Measurements from ENCODE around the gene CDK5. TPM values are rescaled to one million over a fixed set of nuclear protein-coding genes. Genes with fewer than 3 reads are reported as not detected.

The CDK5 gene
- total RNA-seq, 1 experiment from 2014 or later = 23.8 TPM

DNA sequence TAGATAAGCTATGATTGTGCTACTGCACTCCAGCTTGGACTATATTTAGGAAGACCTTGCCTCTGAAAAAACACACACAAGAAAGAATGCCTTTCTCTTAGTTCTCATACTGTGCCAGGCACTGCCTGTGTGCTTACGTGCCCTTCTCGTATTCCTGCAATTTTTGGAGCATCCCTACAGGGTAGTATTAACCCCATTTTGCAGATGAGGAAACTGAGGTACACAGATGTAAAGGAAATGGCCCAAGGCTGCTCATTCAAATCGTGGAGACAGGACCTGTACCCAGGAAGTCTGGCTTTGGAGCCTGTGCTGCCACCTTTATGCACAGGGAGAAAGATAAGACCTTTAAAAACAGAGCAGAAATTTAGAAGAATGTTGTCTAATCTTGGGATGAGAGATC is 45.3 kb upstream of the CDK5 start:
- intact Hi-C loops (cut with micrococcal nuclease; ENCODE audit: unreplicated experiment) = no loop called here
- DNase-seq = no peak
- no peaks in the 10 kb centered on the region for H3K9me3 ChIP-seq
- Mint-ChIP-seq H3K9me3 (ENCODE audit: unreplicated experiment) (no peaks in the 10 kb centered on the region), H3K27me3 (ENCODE audit: insufficient read depth, unreplicated experiment) (no peaks in the 10 kb centered on the region), H3K4me3 (ENCODE audit: unreplicated experiment) (no peak overlapping the region), H3K36me3 (ENCODE audit: insufficient read depth, unreplicated experiment) (no peaks in the 10 kb centered on the region), H3K4me1 (ENCODE audit: low read depth, unreplicated experiment) (no peaks in the 10 kb centered on the region), H3K27ac (ENCODE audit: unreplicated experiment) (no peak overlapping the region)
- no peaks in the 10 kb centered on the region for H3K27me3 ChIP-seq (replicated peaks; ENCODE audit: control insufficient read depth, insufficient read depth, low read length)
- TF ChIP-seq, protein P1, sequence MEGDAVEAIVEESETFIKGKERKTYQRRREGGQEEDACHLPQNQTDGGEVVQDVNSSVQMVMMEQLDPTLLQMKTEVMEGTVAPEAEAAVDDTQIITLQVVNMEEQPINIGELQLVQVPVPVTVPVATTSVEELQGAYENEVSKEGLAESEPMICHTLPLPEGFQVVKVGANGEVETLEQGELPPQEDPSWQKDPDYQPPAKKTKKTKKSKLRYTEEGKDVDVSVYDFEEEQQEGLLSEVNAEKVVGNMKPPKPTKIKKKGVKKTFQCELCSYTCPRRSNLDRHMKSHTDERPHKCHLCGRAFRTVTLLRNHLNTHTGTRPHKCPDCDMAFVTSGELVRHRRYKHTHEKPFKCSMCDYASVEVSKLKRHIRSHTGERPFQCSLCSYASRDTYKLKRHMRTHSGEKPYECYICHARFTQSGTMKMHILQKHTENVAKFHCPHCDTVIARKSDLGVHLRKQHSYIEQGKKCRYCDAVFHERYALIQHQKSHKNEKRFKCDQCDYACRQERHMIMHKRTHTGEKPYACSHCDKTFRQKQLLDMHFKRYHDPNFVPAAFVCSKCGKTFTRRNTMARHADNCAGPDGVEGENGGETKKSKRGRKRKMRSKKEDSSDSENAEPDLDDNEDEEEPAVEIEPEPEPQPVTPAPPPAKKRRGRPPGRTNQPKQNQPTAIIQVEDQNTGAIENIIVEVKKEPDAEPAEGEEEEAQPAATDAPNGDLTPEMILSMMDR (IDR thresholded peaks at IDR 0.05; ENCODE audit: insufficient read depth in 1 of 2, low read depth in 1 of 2, low read length in 1 of 2, severe bottlenecking in 1 of 2, unreplicated experiment in 1 of 2) = no peak
- H3K36me3 ChIP-seq (ENCODE audit: control insufficient read depth, insufficient read depth, low read length) = no peaks in the 10 kb centered on the region
- no TSS peak for BruUV-seq (replicated peaks)
- no peaks in the 10 kb centered on the region for H3K4me1 ChIP-seq
- H3K4me3 ChIP-seq (ENCODE audit: low read depth, low read length) = no peak overlapping the region
- ChIA-PET POLR2A (no interaction called here), CTCF (no interaction called here)

DNA sequence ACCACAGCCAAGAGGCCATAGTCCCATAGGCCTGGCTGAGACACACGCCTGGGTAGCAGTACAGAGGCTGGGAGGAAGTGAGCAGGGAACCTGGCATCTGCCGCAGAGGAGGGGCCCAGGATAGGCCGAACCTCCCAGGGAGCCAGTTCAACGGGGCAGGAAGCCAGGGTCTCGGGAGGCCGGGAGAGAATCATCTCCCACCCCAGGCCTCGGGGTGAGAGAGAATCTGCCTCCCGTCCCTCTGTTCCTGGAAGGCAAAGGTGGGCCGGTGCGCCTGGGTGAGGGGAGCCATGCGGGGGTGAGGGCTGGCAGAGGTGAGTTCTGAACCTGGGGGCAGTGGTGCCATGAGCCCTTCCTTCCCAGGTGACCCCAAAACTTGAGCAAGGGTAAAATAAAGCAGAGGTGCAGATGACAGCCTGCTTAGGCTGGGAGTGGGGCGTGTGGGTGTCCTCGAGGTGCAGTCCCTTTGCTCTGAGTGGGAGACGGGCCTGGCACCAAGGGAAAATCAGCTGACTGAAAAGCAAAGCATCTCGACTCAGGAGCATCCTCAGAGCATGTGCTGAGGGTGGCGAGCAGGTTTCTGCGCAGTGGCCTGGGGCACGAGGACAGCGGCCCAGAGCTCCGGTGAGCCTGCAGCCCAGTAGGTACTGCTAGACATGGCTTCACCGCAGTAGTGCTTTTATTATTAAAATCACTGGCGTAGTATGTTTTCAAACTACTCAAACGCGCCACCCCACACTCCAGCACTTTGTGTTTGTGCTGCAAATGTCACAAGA is 44.1 kb upstream of the CDK5 start:
- no peak overlapping the region for H3K4me3 ChIP-seq (ENCODE audit: low read depth, low read length)
- H3K9me3 ChIP-seq = no peaks in the 10 kb centered on the region
- POLR2A ChIA-PET = no interaction called here
- H3K4me3 Mint-ChIP-seq (ENCODE audit: unreplicated experiment) = no peak overlapping the region
- no TSS peak for BruUV-seq (replicated peaks)
- no peaks in the 10 kb centered on the region for H3K27me3 ChIP-seq (replicated peaks; ENCODE audit: control insufficient read depth, insufficient read depth, low read length)
- H3K4me1 ChIP-seq = no peaks in the 10 kb centered on the region
- no peaks in the 10 kb centered on the region for H3K27me3 Mint-ChIP-seq (ENCODE audit: insufficient read depth, unreplicated experiment)
- no peak overlapping the region for H3K27ac Mint-ChIP-seq (ENCODE audit: unreplicated experiment)
- H3K4me1 Mint-ChIP-seq (ENCODE audit: low read depth, unreplicated experiment) = no peaks in the 10 kb centered on the region
- TF ChIP-seq, protein P1 (IDR thresholded peaks at IDR 0.05; ENCODE audit: insufficient read depth in 1 of 2, low read depth in 1 of 2, low read length in 1 of 2, severe bottlenecking in 1 of 2, unreplicated experiment in 1 of 2) = no peak
- CTCF ChIA-PET = no interaction called here
- H3K36me3 Mint-ChIP-seq (ENCODE audit: insufficient read depth, unreplicated experiment) = peaks cover 2% of the 10 kb centered on the region
- intact Hi-C loops (cut with micrococcal nuclease; ENCODE audit: unreplicated experiment) = no loop called here
- H3K36me3 ChIP-seq (ENCODE audit: control insufficient read depth, insufficient read depth, low read length) = no peaks in the 10 kb centered on the region
- no peaks in the 10 kb centered on the region for H3K9me3 Mint-ChIP-seq (ENCODE audit: unreplicated experiment)
- no peak for DNase-seq

DNA sequence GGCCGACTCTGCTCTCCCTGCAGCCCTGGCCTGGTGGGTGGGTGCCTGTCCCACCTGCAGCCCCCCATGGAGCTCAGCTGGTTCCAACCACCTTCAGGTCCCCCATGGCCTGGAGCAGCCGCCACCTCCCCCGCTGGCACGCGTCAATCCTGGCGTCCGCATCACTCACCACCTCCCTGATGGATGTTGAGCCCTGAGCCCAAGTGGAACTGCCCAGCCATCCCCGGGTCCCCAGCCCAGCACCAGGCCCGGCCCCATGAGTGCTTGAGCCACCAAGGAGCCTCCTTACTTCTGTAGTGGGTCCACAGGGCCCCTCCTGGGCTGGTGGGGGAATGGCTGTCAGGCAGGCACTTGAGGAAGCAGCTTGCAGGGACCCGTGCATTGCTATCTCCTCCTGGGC is 43.2 kb upstream of the CDK5 start:
- TF ChIP-seq, protein P1 (IDR thresholded peaks at IDR 0.05; ENCODE audit: insufficient read depth in 1 of 2, low read depth in 1 of 2, low read length in 1 of 2, severe bottlenecking in 1 of 2, unreplicated experiment in 1 of 2) = no peak
- DNase-seq = no peak
- peaks cover 6% of the 10 kb centered on the region for H3K36me3 Mint-ChIP-seq (ENCODE audit: insufficient read depth, unreplicated experiment)
- H3K4me1 ChIP-seq = no peaks in the 10 kb centered on the region
- POLR2A ChIA-PET = no interaction called here
- H3K4me3 Mint-ChIP-seq (ENCODE audit: unreplicated experiment) = no peak overlapping the region
- no peaks in the 10 kb centered on the region for H3K9me3 ChIP-seq
- no peaks in the 10 kb centered on the region for H3K36me3 ChIP-seq (ENCODE audit: control insufficient read depth, insufficient read depth, low read length)
- no peaks in the 10 kb centered on the region for H3K4me1 Mint-ChIP-seq (ENCODE audit: low read depth, unreplicated experiment)
- no peaks in the 10 kb centered on the region for H3K9me3 Mint-ChIP-seq (ENCODE audit: unreplicated experiment)
- intact Hi-C loops (cut with micrococcal nuclease; ENCODE audit: unreplicated experiment) = no loop called here
- no peak overlapping the region for H3K4me3 ChIP-seq (ENCODE audit: low read depth, low read length)
- BruUV-seq (replicated peaks) = no TSS peak
- CTCF ChIA-PET = no interaction called here
- H3K27ac Mint-ChIP-seq (ENCODE audit: unreplicated experiment) = no peak overlapping the region
- H3K27me3 Mint-ChIP-seq (ENCODE audit: insufficient read depth, unreplicated experiment) = no peaks in the 10 kb centered on the region
- no peaks in the 10 kb centered on the region for H3K27me3 ChIP-seq (replicated peaks; ENCODE audit: control insufficient read depth, insufficient read depth, low read length)
